T-cell (primary cell): ENCODE measurements around the gene LIPM. TPM values are rescaled to one million over a fixed set of nuclear protein-coding genes. Genes with fewer than 3 reads are reported as not detected.

Experiments
- ATAC-seq, 4 experiments: fragments of 200-7000 bp in 3 of 4; fragments of 150-1000 bp in 1 of 4; cut with Tn5 transposase; replicated peaks in 1 of 4; 1 replicate in 3 of 4; 2 replicates in 1 of 4; pipeline ENCODE4 v1.10.0; 2021; ENCODE audit warnings: moderate library complexity in 3 of 4, mild to moderate bottlenecking in 2 of 4, moderate number of reproducible peaks in 1 of 4
- CTCF ChIA-PET, 2 donors: fragments of 300-600 bp; sonication (Branson Sonifier 250); formaldehyde crosslinking; loops; one replicate each; lab custom pipeline; 2022; ENCODE audit warnings: antibody characterized with exemption in 2 of 2; lab: Charles Lee
- POLR2A ChIA-PET, 2 donors: fragments of 300-600 bp; sonication (Branson Sonifier 250); formaldehyde crosslinking; loops; one replicate each; lab custom pipeline; 2022; ENCODE audit warnings: antibody characterized with exemption in 2 of 2; lab: Charles Lee
- DNase-seq, 35 experiments: peaks; one replicate each; pipeline versions ENCODE4 v3.0.0 to v3.0.0-alpha.2; 2013 to 2023
- H3K27ac ChIP-seq: one replicate; pipeline ENCODE4 v1.5.1; 2013; ENCODE audit warnings: low read length
- H3K27me3 ChIP-seq, 2 experiments: replicated peaks in 1 of 2; 1 replicate in 1 of 2; 2 replicates in 1 of 2; pipeline versions ENCODE4 v1.6.1 to v1.7.0; 2013; ENCODE audit warnings: low read length in 1 of 2, mixed read lengths in 1 of 2; ENCODE audit not compliant: control insufficient read depth in 2 of 2, insufficient read depth in 2 of 2; ENCODE audit errors: extremely low read depth in 1 of 2
- H3K36me3 ChIP-seq, 2 donors: 1 replicate in 1 of 2; 2 replicates in 1 of 2; pipeline versions ENCODE4 v1.6.1 to v1.7.0; 2013; ENCODE audit warnings: low read length in 1 of 2; ENCODE audit not compliant: control insufficient read depth in 2 of 2, insufficient read depth in 1 of 2; ENCODE audit errors: extremely low read depth in 1 of 2
- H3K4me1 ChIP-seq, 2 experiments: 1 replicate in 1 of 2; 2 replicates in 1 of 2; pipeline versions ENCODE4 v1.6.1 to v1.7.0; 2013; ENCODE audit warnings: low read length in 2 of 2, mixed read lengths in 1 of 2; ENCODE audit not compliant: insufficient read depth in 2 of 2, control insufficient read depth in 1 of 2; ENCODE audit errors: extremely low read depth in 1 of 2
- H3K4me3 ChIP-seq, 2 donors: 1 replicate in 1 of 2; 2 replicates in 1 of 2; pipeline versions ENCODE4 v1.5.1 to v1.7.0; 2013; ENCODE audit warnings: mild to moderate bottlenecking in 2 of 2, low read length in 1 of 2, moderate library complexity in 1 of 2; ENCODE audit not compliant: control insufficient read depth in 1 of 2; ENCODE audit errors: extremely low read depth in 1 of 2
- H3K9me3 ChIP-seq: 2 replicates; pipeline ENCODE4 v1.7.0; 2013
- H3K27ac Mint-ChIP-seq, 2 donors: one replicate each; pipeline ENCODE4 v1.8.0; 2020 to 2021; ENCODE audit warnings: mild to moderate bottlenecking in 2 of 2, mixed read lengths in 2 of 2
- H3K27me3 Mint-ChIP-seq, 2 donors: one replicate each; pipeline ENCODE4 v1.8.0; 2021 to 2022; ENCODE audit warnings: mixed read lengths in 2 of 2
- H3K36me3 Mint-ChIP-seq: one replicate; pipeline ENCODE4 v1.8.0; 2021; ENCODE audit warnings: mixed read lengths
- H3K4me1 Mint-ChIP-seq, 3 donors: one replicate each; pipeline ENCODE4 v1.8.0; 2020 to 2022; ENCODE audit warnings: mixed read lengths in 3 of 3, mild to moderate bottlenecking in 1 of 3
- H3K4me3 Mint-ChIP-seq, 3 donors: one replicate each; pipeline ENCODE4 v1.8.0; 2020 to 2022; ENCODE audit warnings: mild to moderate bottlenecking in 3 of 3, mixed read lengths in 3 of 3, moderate library complexity in 3 of 3
- H3K9me3 Mint-ChIP-seq, 3 donors: one replicate each; pipeline ENCODE4 v1.8.0; 2020 to 2022; ENCODE audit warnings: mixed read lengths in 3 of 3
- WGBS: methylation state at CpG from one replicate; pipeline ENCODE4 v1.1.5; 2013; ENCODE audit warnings: missing lambda C conversion rate; ENCODE audit not compliant: insufficient coverage; 5-methylcytosine and 5-hydroxymethylcytosine counted together
- total RNA-seq, 35 experiments: library from RNA in 6 of 35; stranded (reverse) in 6 of 35; fragments of 120-200 nt in 1 of 35; gene quantifications; one replicate each; pipeline versions ENCODE4 v1.2.1 to v1.2.4 and lab custom pipeline; 2013 to 2026

The LIPM gene
- total RNA-seq, 5 donors from 2014 or later (not counting 1 experiment from before 2014, with no cell fraction given) = not detected

DNA sequence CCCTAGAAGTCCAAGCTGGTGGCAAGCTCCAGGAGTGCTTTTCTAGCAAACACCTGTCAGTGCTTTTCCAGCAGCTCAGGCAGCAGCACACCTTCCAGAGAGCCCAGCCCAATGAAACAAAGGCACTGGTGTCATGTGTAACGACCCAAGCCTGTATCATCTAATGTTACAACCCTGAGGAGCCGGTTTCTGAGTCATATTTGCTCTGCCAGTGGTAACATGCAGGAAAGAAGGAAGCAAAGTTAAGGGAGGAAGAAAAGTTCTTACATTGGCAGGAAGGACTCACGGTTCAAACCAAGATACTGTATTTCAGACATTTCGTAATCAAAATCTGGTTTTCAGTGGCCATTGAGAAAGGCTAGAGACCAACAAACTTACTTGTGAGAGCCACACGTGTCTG is 49.2 kb downstream of the LIPM start, which contains the start of gene ANKRD22:
TSS of gene ANKRD22 (minus strand) at position 139 of the 400 bp plus-strand sequence. CDS start 237 bp downstream, outside the sequence.
- H3K36me3 Mint-ChIP-seq = no peaks in the 10 kb centered on the region
- Histone ChIP-seq H3K36me3 (no peaks in the 10 kb centered on the region), H3K9me3 (no peaks in the 10 kb centered on the region), H3K27ac (no peak within 1 kb of the TSS), H3K4me1 (peaks cover 0 to 3% of the 10 kb centered on the region in 2 experiments), H3K27me3 (no peaks in the 10 kb centered on the region), H3K4me3 (no peak within 1 kb of the TSS)
- no peaks in the 10 kb centered on the region for H3K9me3 Mint-ChIP-seq
- ChIA-PET POLR2A (interaction anchor here in 1 of 2 donors (0.6 to 0.7 kb wide), 2 partner anchors 176 to 203 kb away, joined by 3 read pairs; no protein-coding TSS in a partner anchor), CTCF (interaction anchor here in 1 of 2 donors (1.1 kb wide), 1 partner anchor 14 kb away, joined by 3 read pairs; no protein-coding TSS in a partner anchor)
- no peak within 1 kb of the TSS for H3K4me3 Mint-ChIP-seq
- H3K27ac Mint-ChIP-seq = no peak within 1 kb of the TSS
- ATAC-seq = no peak
- H3K4me1 Mint-ChIP-seq = peaks cover 7 to 10% (median 8%) of the 10 kb centered on the region in 3 donors
- DNase-seq = no peak
- WGBS = 71% methylated on average over 2 of the region's 5 CpGs
- no peaks in the 10 kb centered on the region for H3K27me3 Mint-ChIP-seq

DNA sequence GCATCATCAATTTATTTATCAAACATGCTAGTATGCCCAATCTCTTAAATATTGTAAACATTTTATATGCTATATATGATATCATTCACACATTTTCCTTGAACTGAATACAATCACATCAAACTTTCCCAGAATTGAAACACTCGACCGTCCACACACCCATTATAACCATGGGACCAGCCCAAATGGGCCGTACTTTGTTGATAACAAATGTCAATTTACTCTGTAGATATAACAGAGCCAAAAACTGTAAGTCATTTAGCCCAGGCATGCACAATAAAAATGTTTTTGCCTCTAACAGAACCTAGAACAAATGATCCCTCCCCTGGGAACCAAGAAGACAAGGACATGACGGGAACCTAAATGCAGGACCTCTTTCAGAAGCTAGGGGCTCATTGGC is 49.8 kb downstream of the LIPM start:
- ChIA-PET CTCF (interaction anchor here (1.0 to 2.7 kb wide), 3 partner anchors 16 to 159 kb away, joined by 3 to 10 read pairs (median 3); no protein-coding TSS in a partner anchor), POLR2A (interaction anchor here in 1 of 2 donors (0.7 kb wide), 1 partner anchor 175 kb away, joined by 3 read pairs; no protein-coding TSS in a partner anchor)
- H3K9me3 Mint-ChIP-seq = no peaks in the 10 kb centered on the region
- no peaks in the 10 kb centered on the region for H3K36me3 ChIP-seq
- H3K4me1 Mint-ChIP-seq = peaks cover 7 to 10% (median 8%) of the 10 kb centered on the region in 3 donors
- H3K4me3 Mint-ChIP-seq = no peak overlapping the region
- H3K9me3 ChIP-seq = no peaks in the 10 kb centered on the region
- no peak overlapping the region for H3K27ac Mint-ChIP-seq
- no peak overlapping the region for H3K27ac ChIP-seq
- peaks cover 0 to 3% of the 10 kb centered on the region in 2 experiments for H3K4me1 ChIP-seq
- no peak for ATAC-seq
- no peak overlapping the region for H3K4me3 ChIP-seq
- H3K27me3 ChIP-seq = no peaks in the 10 kb centered on the region
- DNase-seq = no peak
- H3K27me3 Mint-ChIP-seq = no peaks in the 10 kb centered on the region
- 91% methylated on average over 4 of the region's 4 CpGs for WGBS
- no peaks in the 10 kb centered on the region for H3K36me3 Mint-ChIP-seq

GRCh38 chr10:88853155-88853881 is 50.8 kb downstream of the LIPM start:
- Histone ChIP-seq H3K36me3 (no peaks in the 10 kb centered on the region), H3K27me3 (no peaks in the 10 kb centered on the region), H3K4me3 (no peak overlapping the region), H3K4me1 (peaks cover 0 to 3% of the 10 kb centered on the region in 2 experiments), H3K9me3 (no peaks in the 10 kb centered on the region), H3K27ac (no peak overlapping the region)
- Mint-ChIP-seq H3K4me1 (peaks cover 7 to 8% (median 7%) of the 10 kb centered on the region in 3 donors), H3K27me3 (no peaks in the 10 kb centered on the region), H3K36me3 (no peaks in the 10 kb centered on the region), H3K27ac (no peak overlapping the region), H3K9me3 (no peaks in the 10 kb centered on the region), H3K4me3 (no peak overlapping the region)
- ATAC-seq = no peak
- DNase-seq = no peak
- WGBS = 40% methylated on average over 2 of the region's 4 CpGs
- CTCF ChIA-PET = interaction anchor here (0.5 to 2.7 kb wide), 5 partner anchors 16 to 160 kb away, joined by 3 to 10 read pairs (median 3); no protein-coding TSS in a partner anchor
- POLR2A ChIA-PET = no interaction called here

GRCh38 chr10:88854684-88855083 is 52.2 kb downstream of the LIPM start:
- no peaks in the 10 kb centered on the region for H3K4me1 ChIP-seq
- no peak for ATAC-seq
- Mint-ChIP-seq H3K36me3 (no peaks in the 10 kb centered on the region), H3K4me3 (no peak overlapping the region), H3K27me3 (peaks cover 0 to 2% of the 10 kb centered on the region in 2 donors), H3K27ac (no peak overlapping the region), H3K4me1 (no peaks in the 10 kb centered on the region), H3K9me3 (no peaks in the 10 kb centered on the region)
- POLR2A ChIA-PET = interaction anchor here in 1 of 2 donors (0.6 kb wide), 2 partner anchors 11 to 20 kb away, joined by 3 read pairs; no protein-coding TSS in a partner anchor
- CTCF ChIA-PET = interaction anchor here in 1 of 2 donors (2.7 kb wide), 1 partner anchor 18 kb away, joined by 10 read pairs; no protein-coding TSS in a partner anchor
- no peak overlapping the region for H3K27ac ChIP-seq
- 100% methylated on average over 1 of the region's 3 CpGs for WGBS
- no peak for DNase-seq
- no peaks in the 10 kb centered on the region for H3K9me3 ChIP-seq
- no peaks in the 10 kb centered on the region for H3K36me3 ChIP-seq
- H3K4me3 ChIP-seq = no peak overlapping the region
- no peaks in the 10 kb centered on the region for H3K27me3 ChIP-seq

DNA sequence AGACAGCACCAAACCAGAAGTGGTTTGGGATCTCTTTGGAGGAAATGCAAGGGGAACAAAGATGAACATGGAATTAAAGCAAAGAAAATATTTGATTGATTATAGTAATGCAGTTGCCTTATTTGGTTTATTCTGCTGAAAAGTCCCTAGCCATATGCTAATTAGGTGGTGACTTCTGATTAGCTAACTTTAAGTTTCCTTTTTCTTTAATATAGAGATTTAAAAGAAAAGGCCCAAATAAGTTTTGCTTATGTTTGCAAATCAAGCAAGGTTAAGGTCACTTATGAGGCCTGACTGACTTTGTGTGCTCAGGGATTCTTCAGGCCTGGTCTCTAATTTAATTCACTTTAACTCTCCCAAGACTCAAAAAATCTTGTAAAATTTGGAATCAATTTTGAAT is 55.3 kb downstream of the LIPM start:
- Histone ChIP-seq H3K9me3 (no peaks in the 10 kb centered on the region), H3K27me3 (no peaks in the 10 kb centered on the region), H3K27ac (no peak overlapping the region), H3K36me3 (no peaks in the 10 kb centered on the region), H3K4me3 (no peak overlapping the region), H3K4me1 (no peaks in the 10 kb centered on the region)
- H3K4me1 Mint-ChIP-seq = no peaks in the 10 kb centered on the region
- no peaks in the 10 kb centered on the region for H3K9me3 Mint-ChIP-seq
- no peak overlapping the region for H3K4me3 Mint-ChIP-seq
- H3K27me3 Mint-ChIP-seq = peaks cover 0 to 4% of the 10 kb centered on the region in 2 donors
- DNase-seq (no peak), ATAC-seq (no peak)
- no peak overlapping the region for H3K27ac Mint-ChIP-seq
- H3K36me3 Mint-ChIP-seq = no peaks in the 10 kb centered on the region
- ChIA-PET POLR2A (interaction anchor here in 1 of 2 donors (0.6 kb wide), 1 partner anchor 175 kb away, joined by 4 read pairs; no protein-coding TSS in a partner anchor), CTCF (interaction anchor here in 1 of 2 donors (0.8 kb wide), 1 partner anchor 17 kb away, joined by 3 read pairs; no protein-coding TSS in a partner anchor)

GRCh38 chr10:88858491-88858890 is 56.0 kb downstream of the LIPM start:
- Histone ChIP-seq H3K9me3 (no peaks in the 10 kb centered on the region), H3K27me3 (no peaks in the 10 kb centered on the region), H3K27ac (no peak overlapping the region), H3K4me3 (no peak overlapping the region), H3K36me3 (no peaks in the 10 kb centered on the region), H3K4me1 (no peaks in the 10 kb centered on the region)
- peaks cover 0 to 6% of the 10 kb centered on the region in 2 donors for H3K27me3 Mint-ChIP-seq
- DNase-seq = no peak
- no peak for ATAC-seq
- H3K4me3 Mint-ChIP-seq = no peak overlapping the region
- ChIA-PET POLR2A (no interaction called here), CTCF (interaction anchor here in 1 of 2 donors (0.6 kb wide), 1 partner anchor 53 kb away, joined by 3 read pairs; no protein-coding TSS in a partner anchor)
- H3K36me3 Mint-ChIP-seq = no peaks in the 10 kb centered on the region
- H3K9me3 Mint-ChIP-seq = no peaks in the 10 kb centered on the region
- H3K27ac Mint-ChIP-seq = no peak overlapping the region
- no peaks in the 10 kb centered on the region for H3K4me1 Mint-ChIP-seq
- WGBS = no CpG with 5 or more reads among the region's 2 CpGs
